Stimulated activated CD4-positive, alpha-beta T cell treated with anti-CD3 and anti-CD28 coated beads, Interleukin-15, amount 100 ng/mL, for 24 hours (primary cell): ENCODE results near the gene MOCOS.

Experiments used
- DNase-seq: peaks from one replicate; pipeline ENCODE4 v3.0.0-alpha.2; 2020

MOCOS gene

DNA sequence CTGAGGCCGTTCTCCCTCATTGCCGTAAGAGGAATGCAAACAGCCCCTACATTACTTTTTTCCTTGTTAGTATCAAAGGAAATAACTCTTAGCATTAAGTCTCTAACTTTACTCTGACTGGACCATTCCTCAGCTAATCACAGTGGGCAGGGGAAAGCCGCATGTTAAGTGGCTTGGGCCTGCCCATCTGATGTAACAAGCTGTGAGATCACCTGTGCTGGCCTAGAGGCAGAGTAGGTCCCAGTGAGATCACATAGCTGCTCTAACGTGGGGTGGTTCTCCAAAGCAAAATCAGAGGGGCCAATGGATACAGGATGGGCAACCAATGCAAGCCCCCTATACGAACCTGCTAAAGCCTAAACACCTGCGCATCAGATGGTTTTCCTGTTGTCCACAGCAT is 5.9 kb upstream of the MOCOS start:
- DNase-seq, result no peak

DNA sequence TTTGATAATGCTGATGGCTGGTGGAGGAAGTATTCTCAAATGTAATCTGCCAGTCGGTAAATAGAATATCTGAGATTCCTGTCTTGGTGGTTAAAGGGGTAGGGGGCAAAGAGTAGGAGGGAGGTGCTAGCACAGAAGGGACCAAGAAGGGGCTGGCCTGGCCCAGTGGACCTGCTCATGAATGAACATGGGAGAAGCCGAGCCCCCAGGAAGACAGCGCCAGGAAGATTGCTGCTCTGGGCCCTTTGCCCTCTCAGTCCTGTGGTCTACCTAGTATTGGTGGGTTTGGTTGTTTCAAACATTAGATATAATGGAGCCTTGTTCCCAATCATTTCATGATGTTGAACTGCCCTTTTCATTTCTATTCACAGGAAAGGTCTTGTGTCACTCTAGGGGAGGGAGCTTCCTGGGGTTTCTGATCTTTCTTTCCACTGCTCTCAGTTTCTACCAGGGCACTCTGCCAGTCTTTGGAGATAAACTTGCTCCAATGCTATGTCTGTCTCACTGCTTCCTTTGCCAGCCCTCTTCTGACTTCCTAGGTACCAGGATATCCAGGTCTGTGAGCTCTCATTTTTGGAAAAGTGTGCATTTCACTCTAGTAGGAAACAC is 5.3 kb upstream of the MOCOS start:
- no peak for DNase-seq

DNA sequence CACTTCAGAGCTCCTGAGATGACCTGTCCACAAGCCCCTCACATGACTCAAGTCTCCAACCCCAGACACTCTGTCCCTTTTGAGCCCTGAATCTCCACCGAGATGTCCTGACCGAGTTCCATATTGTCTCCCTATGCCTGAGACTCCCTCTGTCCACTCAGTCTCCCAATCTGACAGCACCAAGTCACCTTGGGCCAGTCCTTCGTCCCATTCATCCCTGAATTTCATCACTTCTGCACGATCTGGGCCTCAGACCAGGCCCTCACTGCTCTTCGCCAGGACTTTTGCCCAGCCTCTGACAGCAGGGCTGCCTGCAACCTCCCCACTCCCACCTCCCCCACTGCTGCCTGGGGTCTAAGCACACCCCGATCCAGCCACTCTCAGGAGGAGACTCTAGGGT is 4.3 kb upstream of the MOCOS start:
- no peak for DNase-seq

DNA sequence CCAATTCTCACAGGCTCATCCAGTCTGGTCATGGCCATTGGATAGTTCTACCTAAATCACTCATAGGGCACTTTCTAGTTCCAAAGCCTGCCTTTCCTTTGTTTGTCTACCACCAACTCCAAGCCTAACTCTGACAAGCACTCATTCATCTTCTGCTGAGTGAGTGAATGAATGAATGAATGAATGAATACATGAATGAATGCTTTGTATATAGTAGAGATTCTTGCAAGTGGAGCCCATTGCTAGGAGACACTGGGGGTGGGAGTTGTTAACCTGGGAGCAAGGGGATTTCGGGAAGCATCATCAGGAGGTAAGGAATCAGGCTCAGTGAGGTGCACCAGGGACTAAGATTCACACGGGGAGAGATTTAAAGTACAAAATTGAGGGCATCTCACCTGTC is 3.3 kb upstream of the MOCOS start:
- DNase-seq, result no peak

DNA sequence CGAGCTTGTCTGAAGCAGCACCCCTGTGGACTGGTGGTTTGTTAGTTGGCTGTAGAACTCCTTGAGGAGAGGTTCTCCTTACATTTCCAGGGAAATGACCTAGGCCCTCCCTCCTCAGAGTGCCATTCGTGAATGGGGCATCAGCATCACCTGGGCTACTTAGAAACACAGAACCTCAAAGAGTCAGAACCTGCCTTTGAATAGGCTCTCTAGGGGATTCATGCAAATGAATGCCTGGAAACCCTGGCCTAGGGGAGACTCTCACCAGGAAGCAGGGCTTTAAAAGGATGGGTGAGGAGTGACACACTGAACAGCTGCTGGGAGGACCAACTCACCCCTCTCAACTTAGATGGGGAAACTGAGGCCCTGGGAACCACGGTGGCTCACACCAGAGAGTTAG is 2.1 kb upstream of the MOCOS start:
- no peak for DNase-seq

DNA sequence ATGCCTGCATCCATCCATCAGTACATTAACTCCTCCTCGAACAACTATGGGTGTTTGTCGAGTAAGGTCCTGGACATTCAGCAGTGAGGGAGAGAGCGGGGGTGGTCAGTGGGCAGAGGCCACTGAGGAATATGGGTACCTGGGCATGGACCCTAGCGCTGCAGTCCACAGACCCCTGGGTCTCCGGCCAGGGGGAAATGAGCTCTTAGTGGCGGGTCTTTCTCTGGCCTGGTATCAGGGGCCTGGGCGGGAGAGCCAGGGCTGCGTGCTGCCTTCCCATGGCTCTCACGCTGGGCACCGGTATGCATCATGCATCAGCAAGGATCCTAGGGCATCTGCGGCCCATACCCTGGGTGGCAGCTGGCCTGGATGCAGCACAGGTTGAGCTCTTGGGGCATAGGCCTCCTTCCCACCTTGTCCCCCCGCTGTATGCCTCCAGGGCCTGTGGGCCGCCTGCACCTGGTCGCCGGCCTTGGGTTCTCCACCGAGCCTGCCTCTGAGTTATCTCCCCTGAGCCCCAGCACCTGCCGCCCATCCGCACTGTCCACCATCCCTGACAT is 1.3 kb upstream of the MOCOS start:
- DNase-seq, result no peak

DNA sequence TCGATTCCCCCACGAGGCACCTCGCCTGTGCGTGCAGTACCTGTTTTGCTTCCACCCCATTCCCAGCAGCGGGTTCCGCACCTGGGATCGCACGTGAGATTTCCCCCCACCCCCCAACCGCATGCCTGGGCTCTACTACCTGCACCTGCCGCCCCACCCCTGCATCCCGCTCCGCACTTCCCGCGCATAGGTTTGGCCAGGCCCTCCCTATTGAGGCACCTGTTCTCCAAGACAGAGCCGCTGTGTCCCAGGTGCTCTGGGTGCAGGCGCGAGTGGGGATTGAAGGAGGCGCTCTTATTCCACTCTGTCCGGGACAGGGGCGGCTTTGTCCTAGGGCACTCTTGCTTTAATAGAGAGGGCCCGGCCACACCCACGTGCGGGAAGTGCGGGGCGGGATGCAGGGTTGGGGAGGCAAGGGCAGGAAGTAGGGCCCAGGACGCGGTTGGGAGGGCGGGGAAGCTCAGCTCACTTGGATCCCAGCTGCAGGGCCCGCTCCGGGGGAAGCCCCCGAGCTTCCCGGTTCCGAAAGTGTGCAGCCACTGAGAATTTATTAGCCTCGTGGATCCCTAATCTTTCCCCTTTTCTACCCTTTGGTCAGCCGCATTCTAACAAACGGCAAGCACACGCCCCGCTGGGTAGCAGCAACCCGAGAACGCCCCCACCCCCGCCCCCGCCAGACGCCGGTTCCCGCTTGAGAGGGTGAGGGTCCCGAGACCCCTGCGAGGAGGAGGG is 670 bp upstream of the MOCOS start:
- DNase-seq, result peak; percentile 52

DNA sequence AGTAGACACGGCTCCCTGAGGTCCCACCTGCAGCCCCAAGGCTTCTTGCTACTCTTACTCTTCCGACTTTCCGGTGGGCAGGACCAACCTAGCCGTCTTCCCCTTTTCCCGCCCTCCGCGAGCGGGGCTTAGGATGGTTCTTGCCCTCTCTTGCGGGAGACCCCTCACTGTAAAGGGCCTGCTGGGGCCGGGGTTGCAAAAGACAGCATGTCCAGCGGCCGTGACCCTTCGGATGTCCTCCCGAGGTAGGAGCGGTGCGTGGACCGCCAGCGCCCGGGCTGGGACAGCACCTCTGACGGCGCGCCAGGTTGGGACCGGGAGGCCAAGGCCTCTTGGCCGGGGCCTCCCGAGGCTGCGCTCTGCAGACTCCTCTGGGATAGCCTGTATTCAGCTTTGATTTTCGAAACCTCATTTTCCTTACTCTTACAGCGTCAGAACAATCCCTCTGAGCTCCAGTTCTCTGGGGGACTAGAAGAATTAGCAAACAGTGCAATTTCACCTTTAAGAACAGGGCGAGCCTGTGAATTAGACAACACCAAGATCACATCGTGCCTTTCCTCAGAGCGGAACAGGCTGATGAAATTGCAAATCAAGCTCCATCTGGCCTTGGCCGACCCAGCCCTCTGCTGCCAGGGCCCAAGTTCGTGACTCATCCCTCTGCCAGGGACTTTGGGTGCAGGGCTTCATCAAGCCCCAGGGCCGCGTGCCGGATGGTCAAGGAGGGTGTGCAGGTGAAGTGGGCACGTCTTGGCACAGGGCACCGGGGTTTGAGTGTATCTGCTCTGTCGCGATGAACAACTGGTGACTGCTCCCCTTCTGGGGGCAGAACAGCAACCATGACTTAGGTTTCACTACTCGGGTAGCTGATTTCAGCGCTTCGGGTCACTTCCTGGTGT is 777 bp downstream of the MOCOS start:
- no peak for DNase-seq

DNA sequence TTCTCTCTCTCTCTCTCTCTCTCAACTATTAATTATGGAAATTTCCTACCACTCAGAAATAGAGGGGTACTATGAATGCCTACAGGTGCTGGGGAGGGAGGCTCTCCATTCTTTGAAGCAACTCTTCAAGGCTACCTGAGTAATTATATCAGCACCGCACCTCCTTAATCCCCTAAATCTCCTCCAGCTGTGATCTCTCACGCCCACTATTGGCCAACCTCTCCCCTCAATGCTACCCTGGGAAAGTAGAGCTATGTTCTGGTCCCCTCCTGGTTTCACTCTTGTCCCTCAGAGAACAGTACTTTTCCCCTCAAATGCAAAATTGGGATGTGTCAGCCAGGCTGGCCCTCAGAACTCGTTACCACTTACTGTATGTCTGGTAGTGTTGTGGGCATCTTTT is 1.6 kb downstream of the MOCOS start:
- no peak for DNase-seq

DNA sequence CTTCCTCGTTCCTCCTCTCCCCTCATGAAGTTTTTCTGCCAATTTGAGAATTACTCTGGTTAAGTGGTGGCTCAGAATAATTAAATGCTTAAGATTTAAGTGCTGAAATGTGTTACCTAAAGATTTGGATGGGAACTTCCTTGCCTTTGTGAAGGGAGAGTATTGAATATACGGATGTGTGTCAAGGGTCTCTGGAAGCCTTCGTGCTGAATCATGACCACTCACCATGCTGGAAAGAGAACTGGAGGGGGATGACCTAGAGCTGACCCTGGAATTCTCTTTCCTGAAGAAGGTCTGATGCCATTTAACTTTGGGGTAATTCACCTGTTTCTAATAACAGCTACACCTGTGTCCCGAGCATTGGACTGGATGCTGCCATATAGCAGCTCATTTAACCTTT is 2.2 kb downstream of the MOCOS start:
- DNase-seq, result no peak

DNA sequence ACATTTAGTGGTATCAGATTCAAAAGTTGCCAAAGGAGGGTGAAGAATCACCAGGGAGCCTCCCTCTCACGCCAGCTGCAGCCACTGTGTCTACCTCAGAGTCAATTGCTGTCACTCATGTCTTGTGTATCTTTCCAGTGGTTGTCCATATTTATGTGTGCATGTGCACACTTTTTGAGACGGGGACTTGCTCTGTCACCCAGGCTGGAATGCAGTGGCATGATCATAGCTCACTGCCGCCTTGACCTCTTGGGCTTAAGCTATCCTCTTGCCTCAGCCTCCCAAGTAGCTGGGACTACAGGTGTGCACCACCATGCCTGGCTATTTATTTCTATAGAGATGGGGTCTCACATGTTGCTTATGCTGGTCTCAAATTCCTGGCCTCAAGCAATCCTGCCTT is 4.0 kb downstream of the MOCOS start:
- no peak for DNase-seq

DNA sequence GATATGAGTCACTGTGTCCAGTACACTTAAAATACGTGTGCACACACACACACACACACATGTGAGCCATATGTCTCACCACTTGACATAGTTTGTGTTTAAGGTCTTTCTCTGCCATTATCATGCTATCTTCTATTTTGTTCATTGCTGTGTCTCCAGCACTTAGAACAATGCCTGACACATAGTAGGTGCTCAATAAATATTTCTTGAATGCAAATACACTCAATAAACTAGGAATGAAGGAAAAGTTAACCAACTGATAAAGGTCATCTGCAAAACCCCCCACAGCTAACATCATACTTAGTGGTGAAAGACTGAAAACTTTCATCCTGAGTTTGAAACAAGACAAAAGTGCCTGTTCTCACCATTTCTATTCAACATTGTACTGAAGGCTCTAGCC is 4.4 kb downstream of the MOCOS start:
- DNase-seq, result no peak

DNA sequence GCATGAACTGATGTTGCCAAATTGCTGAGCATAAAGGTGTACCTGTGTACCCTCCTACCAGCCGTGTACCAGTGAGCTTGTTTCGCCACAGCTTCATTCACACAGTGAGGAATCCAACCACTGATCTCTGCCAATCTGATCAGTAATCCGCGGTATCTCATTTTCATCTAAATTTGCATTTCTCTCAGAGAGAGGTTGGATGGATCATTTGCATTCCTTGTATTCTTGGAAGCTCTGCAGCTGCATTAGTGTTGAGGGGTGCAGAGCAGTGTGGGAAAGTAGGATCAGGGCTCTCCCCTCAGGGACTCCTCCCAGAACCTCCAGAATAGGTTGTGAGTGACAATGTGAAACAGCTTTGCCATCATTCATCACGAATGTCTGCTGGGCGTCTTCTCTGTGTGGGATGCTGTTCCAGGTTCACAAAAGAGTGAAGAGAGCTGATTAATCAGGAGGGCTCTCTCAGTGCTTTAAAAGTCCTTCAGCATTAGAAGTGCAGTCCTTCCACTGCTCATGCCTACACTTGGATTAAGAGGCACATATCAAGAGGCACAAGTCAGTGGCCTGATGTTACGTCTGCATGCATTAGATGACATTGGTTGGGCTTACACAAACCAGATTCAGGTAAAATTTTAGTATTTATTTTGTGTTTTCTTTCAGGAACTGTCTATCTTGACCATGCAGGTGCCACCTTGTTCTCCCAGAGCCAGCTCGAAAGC is 7.5 kb downstream of the MOCOS start:
- DNase-seq, result no peak

DNA sequence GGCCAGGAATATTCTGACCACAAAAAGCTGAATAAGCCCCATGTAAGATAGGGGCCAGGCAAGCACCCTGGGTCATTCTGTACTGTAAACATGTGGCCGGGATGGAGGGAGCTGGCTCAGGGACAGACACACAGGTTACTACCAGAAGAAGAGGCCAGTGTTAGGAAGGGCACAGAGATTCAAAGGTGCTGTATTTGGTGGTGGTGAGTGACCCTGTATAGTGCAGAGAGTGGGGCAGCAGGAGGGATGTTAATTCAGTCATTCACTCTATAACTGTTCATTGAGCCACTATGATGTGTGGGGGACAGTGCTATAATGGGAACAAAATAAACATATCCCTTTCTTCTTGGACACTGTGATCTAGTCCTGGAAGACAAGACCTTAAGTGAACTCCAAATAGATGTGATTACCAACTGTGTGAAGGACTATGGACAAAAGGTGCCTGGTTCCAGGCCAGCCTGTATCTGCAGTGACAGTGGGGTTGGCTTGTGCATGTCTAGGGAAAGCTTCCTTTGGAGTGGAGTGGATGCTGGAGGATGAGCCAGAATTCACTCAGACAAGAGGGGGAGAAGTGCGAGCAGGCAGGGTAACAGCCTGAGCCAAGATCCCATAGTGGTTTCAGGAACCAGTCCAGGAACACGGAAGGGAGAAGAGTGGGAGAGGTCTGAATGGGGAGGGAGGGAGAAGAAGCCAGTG is 8.3 kb downstream of the MOCOS start:
- no peak for DNase-seq

DNA sequence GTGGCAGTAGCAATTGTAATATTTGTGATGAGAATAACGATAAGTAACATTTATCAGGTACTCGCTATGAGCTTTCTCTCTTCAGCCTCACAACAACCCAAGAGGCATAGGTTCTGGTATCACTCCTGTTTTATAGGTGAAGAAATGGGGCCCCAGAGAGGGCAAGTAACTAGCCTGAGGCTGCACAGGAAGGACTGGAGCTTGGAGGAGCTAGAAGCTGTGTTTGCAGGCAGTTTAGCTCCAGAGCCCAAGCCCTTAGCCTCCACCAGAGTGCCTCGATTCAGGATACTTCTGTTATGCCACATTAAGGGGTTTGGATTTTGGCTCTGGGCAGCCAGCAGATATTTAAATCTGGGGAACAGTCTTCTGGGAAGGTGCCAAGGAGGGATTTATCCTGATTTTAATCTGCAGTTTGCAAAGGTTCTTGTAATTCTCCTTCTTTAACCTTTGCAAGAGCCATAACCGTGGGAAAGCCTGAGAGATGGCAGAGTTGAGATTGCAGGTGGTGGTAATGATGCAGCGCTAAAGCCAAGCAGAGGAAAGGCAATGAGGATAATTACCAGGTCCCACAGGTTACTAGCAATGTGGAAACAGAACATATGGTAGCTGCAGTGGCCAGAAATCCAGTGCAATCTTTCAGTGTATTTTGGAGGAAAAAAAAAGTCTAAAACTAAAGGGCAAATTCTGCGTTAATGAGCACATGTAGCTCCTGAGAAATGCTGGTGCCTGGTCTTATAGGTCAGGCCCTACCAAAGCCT is 9.1 kb downstream of the MOCOS start:
- DNase-seq, result no peak

DNA sequence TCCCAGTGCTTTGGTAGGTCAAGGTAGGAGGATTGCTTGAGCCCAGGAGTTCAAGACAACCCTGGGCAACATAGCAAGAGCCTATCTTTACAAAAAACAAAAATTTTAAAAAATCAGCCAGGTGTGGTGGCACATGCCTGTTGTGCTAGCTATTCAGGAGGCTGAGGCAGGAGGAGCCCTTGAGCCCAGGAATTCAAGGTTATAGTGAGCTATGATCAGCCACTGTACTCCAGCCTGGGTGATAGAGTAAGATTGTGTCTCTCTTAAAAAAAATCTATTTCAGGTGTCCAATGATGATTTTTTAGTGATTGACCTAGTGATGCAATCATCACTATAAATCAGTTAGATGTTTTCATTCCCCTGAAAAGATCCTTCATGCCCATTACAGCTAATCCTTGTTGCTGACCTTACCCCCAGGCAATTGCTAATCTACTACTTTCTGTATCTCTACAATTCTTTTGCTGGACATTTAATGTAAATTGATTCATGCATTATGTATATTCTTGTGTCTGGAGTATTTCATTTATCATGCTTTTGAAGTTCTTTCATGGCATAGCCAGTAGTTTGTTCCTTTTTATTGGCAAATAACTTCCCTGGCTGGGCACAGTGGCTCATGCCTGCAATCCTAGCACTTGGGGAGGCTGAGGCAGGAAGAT is 10.3 kb downstream of the MOCOS start:
- DNase-seq, result no peak

DNA sequence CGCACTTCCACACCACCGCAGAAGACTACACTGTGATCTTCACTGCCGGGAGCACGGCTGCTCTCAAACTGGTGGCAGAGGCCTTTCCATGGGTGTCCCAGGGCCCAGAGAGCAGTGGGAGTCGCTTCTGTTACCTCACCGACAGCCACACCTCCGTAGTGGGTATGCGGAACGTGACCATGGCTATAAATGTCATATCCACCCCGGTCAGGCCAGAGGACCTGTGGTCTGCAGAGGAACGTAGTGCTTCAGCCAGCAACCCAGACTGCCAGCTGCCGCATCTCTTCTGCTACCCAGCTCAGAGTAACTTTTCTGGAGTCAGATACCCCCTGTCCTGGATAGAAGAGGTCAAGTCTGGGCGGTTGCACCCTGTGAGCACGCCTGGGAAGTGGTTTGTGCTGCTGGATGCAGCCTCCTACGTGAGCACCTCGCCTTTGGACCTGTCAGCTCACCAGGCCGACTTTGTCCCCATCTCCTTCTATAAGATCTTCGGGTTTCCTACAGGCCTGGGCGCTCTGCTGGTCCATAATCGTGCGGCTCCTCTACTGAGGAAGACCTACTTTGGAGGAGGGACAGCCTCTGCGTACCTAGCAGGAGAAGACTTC is 12.5 kb downstream of the MOCOS start:
- DNase-seq, result no peak

DNA sequence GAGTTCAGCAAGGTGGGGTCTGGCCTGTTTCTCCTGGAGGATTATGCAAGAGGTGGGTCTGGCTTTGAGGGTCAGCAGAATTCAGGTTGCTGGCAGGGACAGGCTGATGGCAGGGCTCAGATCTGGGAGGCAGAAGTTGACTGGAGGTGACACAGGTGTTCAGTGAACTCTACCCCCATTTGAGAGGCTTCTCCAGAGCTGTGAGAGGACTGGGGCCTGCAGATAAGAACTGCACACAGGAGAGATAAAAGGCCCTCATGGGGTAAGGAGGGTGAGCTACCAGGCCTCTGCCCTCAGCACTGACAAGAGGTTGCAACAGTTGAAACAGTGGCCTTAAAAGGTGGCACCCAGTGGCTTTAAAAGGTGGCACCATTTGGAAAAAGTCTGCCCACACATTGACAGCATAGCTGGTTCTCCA is 13.1 kb downstream of the MOCOS start:
- no peak for DNase-seq

DNA sequence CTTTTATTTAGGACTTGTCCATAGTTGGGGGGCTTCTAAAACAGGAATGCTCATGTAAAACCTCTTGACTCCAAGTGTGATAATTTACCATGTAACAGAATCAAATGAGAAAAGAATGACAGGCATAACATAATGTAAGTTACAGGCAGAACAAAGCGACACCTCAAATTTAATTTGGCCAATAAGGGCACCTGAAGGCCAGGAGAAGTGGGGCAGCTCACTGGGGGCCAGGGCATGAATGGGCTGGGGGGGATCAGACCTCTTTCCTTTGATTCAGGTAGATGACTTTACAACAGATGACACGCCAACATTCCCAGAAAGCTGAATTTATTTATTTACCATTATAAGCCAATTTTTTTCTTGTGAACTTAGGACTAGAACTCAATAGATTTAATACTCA is 14.5 kb downstream of the MOCOS start:
- DNase-seq, result no peak

DNA sequence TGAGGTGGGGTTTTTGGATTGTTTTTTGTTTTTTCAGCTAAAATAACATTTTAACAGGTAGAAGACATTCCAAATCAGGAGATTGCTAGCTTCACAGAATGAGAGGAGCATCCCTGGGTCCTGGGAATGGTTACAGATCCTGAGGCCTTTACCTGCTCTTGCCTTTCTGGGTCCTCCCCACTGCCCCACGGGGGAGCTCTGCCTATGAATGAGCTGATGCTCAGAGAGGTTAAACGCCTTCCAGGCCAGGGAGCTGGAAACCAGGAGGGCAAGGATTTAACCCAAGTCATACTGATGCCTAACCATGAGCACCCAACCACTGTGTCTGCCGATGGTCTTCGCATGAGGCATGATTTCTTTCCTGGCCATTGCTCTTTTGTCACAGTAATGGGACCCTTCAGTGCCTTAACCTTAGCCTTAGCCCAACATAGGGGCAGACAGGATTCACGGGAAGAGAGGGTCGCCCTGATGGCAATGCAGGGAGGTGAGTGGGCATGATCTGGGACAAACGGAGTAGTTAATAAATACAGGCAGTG is 16.1 kb downstream of the MOCOS start:
- no peak for DNase-seq
